Colon (tissue), 2 donors: ENCODE data around the gene MNDA.

Experiments used
- FAIRE-seq: peaks from 2 replicates; lab custom pipeline; 2012; peaks lifted over from hg19 to GRCh38; lab: Jason Lieb, UNC
- donor health status: control.
- donor health status: control.

The MNDA gene

DNA sequence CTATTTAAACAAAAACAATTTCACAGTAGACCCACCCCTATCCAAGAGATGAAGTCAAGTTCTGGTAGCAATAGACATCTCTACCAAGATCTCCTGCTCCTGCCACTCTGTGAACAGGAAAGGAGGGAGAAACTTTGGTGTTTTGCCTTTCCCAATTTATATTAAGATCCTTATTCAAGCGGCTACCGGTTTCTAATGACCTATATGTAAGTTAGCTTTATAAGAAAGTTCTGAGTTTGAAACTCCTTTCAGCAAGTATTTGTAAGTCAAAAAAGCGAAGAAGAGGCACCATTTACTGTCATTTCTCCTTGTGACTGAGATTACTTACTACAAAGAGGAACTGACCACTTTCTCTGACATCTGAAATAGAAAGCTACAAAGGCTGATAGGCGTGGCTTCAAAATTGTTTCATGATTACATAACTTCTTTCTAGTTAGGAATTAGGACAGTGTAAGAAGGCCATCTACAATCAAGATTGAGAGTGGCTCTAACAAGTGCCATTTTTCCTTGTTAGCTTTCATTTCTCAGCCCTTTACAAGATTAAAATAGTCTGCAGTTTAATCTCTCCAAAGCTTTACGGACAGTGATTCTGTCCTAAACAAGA lies at the start of gene MNDA:
Gene MNDA, plus strand, starts transcription at position 448 of the 604 bp plus-strand sequence. CDS start 10,803 bp downstream, outside the sequence.
- no peak for FAIRE-seq

- no peak for FAIRE-seq
These were observed 37.5 kb upstream of the MNDA start for GRCh38 chr1:158793604-158794003.

DNA sequence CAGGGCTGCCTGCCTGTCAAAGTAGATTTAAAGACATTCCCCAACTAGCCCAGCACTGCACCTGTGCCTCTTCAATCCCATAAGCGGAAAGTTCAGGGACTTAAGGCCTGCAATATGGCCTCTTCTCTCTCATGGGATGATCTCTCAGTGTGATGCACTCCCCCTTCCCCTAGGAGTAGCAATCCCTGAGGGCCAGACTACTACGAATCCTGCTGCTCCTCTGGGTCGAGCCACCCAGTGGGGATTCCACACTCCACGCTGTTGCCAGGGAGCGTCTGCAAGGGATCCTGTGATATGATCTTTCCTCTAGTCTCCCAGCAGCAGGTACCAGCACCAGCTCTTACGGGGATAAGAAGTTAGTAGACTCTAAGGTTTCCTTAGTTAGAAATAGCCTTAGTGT lies 36.9 kb upstream of the MNDA start:
- FAIRE-seq = no peak

DNA sequence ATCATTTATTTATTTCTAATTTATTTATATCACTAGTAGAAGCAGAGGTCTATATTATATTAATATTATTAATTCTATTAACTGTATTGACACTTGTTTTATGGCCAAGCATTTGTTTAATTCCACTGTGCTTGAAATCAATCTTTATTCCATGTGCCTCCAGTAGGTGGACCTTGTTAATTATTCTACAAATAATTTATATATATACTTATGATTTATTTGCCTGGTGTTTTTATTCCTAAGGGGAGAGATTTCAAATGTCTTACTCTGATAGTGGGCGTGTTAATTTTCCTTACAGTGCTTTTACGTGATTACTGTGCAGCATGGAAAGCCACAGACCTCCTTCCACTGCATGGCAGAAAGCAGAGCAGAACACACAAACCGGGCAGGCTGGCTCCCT lies 32.6 kb upstream of the MNDA start:
- FAIRE-seq = no peak

DNA sequence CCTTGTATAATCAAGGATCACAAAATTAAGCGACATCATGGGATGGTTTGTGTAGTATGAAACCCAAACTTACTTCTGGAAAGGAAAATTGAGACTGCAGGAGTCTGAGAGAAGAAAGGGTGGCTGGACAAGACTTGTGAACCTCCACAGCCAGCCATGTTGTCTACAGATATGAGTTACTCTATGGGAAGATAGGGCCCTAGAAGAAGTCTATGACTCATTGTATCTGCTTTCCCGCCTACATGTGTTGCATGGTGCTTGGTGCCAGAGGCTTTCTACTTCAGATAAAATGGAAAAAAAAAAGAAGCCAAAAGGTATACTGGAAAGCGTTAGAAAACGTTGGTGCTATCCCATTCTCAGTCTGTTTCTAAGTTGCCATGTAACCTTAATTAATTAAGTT lies 31.5 kb upstream of the MNDA start:
- FAIRE-seq = no peak

- FAIRE-seq = no peak
These were observed 30.6 kb upstream of the MNDA start for GRCh38 chr1:158800526-158800925.

- FAIRE-seq = no peak
These were observed 29.8 kb upstream of the MNDA start for GRCh38 chr1:158801396-158801795.

DNA sequence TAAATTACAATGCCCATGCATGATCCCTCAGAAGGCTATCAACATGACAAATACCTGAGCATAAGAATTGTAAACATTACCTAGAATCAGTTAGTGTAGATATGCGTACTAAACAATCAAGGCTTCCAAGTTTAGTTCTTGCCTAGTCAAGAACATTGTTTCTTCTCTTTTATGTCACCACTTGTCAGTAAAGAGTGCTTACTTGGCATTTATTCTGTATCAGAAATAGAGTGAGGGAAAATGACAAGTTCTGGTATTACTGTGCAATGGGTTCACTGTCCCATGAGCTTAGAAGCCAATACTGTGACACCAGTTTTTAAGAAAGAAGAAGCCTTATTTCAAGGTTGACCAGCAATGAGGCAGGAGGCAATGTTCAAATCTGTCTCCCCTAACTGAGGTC lies 27.5 kb upstream of the MNDA start:
- no peak for FAIRE-seq

- FAIRE-seq = no peak
These were observed 24.1 kb upstream of the MNDA start for GRCh38 chr1:158806916-158807536.

- FAIRE-seq = no peak
These were observed 21.9 kb upstream of the MNDA start for GRCh38 chr1:158809256-158809655.

DNA sequence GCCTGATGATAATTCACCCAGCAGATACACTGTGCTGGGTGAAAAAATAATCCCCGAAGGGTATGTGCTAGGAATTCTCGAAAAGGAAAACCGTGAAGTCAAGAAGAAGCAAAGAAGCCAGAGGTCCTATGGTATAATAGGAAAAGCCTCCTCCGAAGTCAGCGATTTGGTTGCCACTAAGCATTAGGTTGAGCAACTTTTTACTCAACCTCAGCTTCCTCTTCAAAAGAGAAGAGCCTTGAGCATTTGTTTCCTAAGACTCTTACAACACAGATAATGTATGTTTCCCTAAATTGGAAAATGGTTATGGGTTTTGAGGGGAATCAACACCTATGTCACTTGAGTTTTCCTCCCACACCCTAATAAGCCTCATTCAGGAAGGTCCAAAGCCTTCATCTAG lies 21.3 kb upstream of the MNDA start:
- no peak for FAIRE-seq

DNA sequence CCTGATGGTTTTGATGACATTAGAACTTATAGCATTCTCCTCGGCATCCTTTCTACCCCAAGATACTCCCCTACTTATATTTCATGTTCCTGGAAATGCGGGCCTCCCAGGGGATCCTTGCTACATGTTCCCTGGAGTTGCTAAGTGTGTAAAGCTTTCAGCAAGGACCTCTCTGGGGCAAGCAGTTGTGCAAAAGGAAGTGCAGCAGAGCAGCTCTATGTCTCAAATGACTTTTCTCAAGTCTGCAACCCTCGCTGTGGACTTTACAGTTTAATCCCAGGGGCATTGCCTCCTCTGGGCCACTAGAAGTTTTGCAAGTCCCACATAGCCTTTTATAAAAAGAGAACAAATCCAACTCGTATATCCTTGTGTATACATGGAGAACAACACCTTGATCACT lies 20.8 kb upstream of the MNDA start:
- FAIRE-seq = no peak

GRCh38 chr1:158812336-158812735 lies 18.8 kb upstream of the MNDA start:
- FAIRE-seq = no peak

GRCh38 chr1:158813164-158813563 lies 18.0 kb upstream of the MNDA start:
- FAIRE-seq = no peak

DNA sequence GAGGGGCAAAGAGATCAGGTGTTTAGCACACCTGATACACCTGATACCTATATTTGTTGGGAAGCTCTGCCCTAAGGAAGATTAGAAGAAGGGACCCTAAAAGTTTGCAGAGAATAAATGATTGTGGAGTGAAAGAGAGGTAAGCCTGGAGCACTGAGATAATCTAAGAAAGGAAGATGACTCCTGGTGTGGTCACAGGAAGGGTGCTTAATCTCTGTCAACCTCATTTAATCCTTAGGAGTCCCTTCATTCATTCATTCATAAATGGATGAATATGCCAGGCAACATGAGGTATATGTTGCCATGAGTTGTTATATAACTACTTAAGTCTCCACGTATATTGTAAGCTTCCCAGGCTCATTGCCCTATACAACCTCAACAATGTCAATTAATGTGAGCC lies 16.2 kb upstream of the MNDA start:
- no peak for FAIRE-seq

DNA sequence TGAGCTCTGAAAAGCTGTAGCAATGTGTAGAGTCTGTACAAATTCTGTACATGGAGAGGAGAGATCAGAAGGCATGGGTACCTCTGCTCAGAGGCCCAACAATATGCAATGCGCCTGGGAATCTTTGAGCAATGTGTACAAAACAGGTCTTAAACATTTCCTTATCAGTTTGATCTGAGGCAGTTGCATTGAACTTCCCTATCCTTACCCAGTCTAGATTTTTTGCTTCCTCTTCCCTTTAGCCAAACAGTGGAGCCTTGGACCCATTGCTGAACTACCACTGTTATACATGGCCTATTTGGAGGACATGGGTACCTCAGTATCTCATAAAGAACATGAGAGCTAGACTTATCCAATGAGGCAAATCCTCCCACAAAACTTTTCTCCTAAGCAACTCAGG lies 12.6 kb upstream of the MNDA start:
- FAIRE-seq = no peak

GRCh38 chr1:158818975-158819431 lies 12.1 kb upstream of the MNDA start:
- FAIRE-seq = no peak

- no peak for FAIRE-seq
These were observed 11.4 kb upstream of the MNDA start for GRCh38 chr1:158819461-158820443.

- FAIRE-seq = no peak
These were observed 9.4 kb upstream of the MNDA start for GRCh38 chr1:158821723-158822122.

GRCh38 chr1:158830074-158830677 lies 975 bp upstream of the MNDA start:
- no peak for FAIRE-seq

GRCh38 chr1:158833264-158833663 lies 2.1 kb downstream of the MNDA start:
- FAIRE-seq = no peak

DNA sequence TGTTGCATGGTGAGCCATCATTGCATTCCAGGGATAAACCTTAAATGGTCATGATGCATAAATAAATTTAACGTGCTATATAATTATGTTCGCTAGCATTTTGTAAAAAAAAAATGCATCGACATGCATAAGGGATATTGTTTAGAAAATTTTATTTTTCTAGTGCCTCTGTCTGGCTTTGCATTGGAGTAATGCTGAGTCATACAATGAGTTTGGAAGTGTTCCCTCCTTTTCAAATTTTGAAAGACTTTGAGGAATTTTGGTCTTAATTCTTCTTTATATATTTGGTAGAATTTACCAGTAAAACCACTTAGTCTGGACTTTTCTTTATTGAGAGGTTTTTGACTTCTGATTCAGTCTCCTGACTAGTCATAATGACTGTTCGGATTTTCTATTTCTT lies 4.9 kb downstream of the MNDA start:
- FAIRE-seq = no peak

DNA sequence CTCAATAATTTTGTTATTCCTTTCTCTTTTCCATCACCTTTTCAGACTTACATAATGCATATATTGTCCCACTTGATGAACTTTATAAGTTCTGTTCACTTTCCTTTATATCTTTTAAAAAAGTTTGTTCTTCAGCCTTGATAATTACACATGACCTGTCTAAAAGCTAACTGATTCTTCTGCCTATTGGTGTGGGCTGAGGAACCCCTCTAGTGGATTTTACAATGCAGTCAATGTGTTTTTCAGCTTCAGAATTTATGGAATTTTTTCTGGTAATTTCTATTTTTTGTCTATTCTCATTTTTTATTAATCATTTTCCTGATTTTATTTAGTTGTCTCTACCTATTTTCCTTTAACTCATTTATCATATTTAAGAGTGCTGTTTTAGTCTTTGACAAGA lies 7.5 kb downstream of the MNDA start:
- FAIRE-seq = no peak
